Suprapubic skin (tissue), 3 donors: ENCODE results near the gene PRLR.

ENCODE experiments used
- POLR2A ChIP-seq, 2 donors: fragments of 450-650 bp; IDR thresholded peaks; one replicate each; pipeline ENCODE4 v1.6.1; 2017; ENCODE audit warnings: antibody characterized with exemption in 2 of 2, mild to moderate bottlenecking in 2 of 2, moderate library complexity in 2 of 2
- TF ChIP-seq, protein P1 (sequence below), 2 donors: fragments of 200-600 bp in 1 of 2; fragments of 450-650 bp in 1 of 2; sonication (generic) in 1 of 2; IDR thresholded peaks; one replicate each; pipeline ENCODE4 v1.5.1; 2016 to 2019; ENCODE audit warnings: antibody characterized with exemption in 2 of 2, mild to moderate bottlenecking in 1 of 2, moderate library complexity in 1 of 2

DNA sequence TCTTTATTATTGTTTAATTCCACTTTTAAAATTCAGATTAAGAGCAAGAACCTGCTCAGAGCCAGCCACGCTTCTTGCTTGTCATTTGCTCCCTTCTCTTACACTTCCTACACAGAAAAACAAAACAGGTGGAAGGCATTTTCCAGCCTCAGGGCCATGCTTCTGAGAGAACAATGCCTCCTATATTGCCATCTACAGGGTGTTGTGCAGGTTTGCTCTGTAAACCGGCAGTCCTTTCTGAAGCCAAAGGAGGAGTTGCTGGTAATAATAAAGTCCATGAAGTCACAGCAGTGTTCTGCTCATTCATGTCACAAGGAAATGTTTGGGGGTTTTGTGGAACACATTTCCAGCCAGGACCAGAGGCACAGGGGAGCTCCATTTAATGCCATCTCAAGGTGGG lies 16.1 kb upstream of the PRLR start:
- TF ChIP-seq POLR2A (IDR thresholded peaks at IDR 0.05), result no peak
- TF ChIP-seq, protein P1, sequence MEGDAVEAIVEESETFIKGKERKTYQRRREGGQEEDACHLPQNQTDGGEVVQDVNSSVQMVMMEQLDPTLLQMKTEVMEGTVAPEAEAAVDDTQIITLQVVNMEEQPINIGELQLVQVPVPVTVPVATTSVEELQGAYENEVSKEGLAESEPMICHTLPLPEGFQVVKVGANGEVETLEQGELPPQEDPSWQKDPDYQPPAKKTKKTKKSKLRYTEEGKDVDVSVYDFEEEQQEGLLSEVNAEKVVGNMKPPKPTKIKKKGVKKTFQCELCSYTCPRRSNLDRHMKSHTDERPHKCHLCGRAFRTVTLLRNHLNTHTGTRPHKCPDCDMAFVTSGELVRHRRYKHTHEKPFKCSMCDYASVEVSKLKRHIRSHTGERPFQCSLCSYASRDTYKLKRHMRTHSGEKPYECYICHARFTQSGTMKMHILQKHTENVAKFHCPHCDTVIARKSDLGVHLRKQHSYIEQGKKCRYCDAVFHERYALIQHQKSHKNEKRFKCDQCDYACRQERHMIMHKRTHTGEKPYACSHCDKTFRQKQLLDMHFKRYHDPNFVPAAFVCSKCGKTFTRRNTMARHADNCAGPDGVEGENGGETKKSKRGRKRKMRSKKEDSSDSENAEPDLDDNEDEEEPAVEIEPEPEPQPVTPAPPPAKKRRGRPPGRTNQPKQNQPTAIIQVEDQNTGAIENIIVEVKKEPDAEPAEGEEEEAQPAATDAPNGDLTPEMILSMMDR (IDR thresholded peaks at IDR 0.05), result peak in 1 of 2 donors; percentile 28
